ENCODE data around the gene PACS2.

PACS2 gene

GRCh38 chr14:105421723-105422615 is 107.4 kb downstream of the PACS2 start:
- no peak for TF ChIP-seq CTCF (conservative IDR thresholded peaks at IDR 0.05; ENCODE audit: low read depth, low read length)

GRCh38 chr14:105422695-105423487 is 108.3 kb downstream of the PACS2 start:
- no peak for TF ChIP-seq CTCF (conservative IDR thresholded peaks at IDR 0.05; ENCODE audit: low read depth, low read length)
- no peak overlapping the region for H3K4me3 ChIP-seq (ENCODE audit: low read length)
- no peak for DNase-seq (ENCODE audit: low read depth)

More at GRCh38 chr14:105421723-105422615, 107.4 kb downstream of the PACS2 start:
- no peak overlapping the region for H3K4me3 ChIP-seq (ENCODE audit: low read length)
- DNase-seq (ENCODE audit: low read depth) = no peak

GRCh38 chr14:105423488-105424195 is 109.1 kb downstream of the PACS2 start:
- H3K4me3 ChIP-seq (ENCODE audit: low read length) = no peak overlapping the region
- DNase-seq (ENCODE audit: low read depth) = no peak
- no peak for TF ChIP-seq CTCF (conservative IDR thresholded peaks at IDR 0.05; ENCODE audit: low read depth, low read length)

- no peak for DNase-seq (ENCODE audit: low read depth)
- no peak for TF ChIP-seq CTCF (conservative IDR thresholded peaks at IDR 0.05; ENCODE audit: low read depth, low read length)
- no peak overlapping the region for H3K4me3 ChIP-seq (ENCODE audit: low read length)
These were observed 110.3 kb downstream of the PACS2 start for GRCh38 chr14:105424861-105425260.

GRCh38 chr14:105425823-105426247 is 111.3 kb downstream of the PACS2 start:
- DNase-seq (ENCODE audit: low read depth) = no peak
- no peak overlapping the region for H3K4me3 ChIP-seq (ENCODE audit: low read length)
- TF ChIP-seq CTCF (conservative IDR thresholded peaks at IDR 0.05; ENCODE audit: low read depth, low read length) = no peak

GRCh38 chr14:105426416-105427130 is 112.0 kb downstream of the PACS2 start:
- no peak for TF ChIP-seq CTCF (conservative IDR thresholded peaks at IDR 0.05; ENCODE audit: low read depth, low read length)
- H3K4me3 ChIP-seq (ENCODE audit: low read length) = no peak overlapping the region
- no peak for DNase-seq (ENCODE audit: low read depth)

All from retinal pigment epithelial cell (primary cell).